K562 (cell line): ENCODE data around the gene AKAP10. TPM values are rescaled to one million over a fixed set of nuclear protein-coding genes. Genes with fewer than 3 reads are reported as not detected.

ENCODE experiments used
- CHAMP1 ChIP-seq: fragments of 450-650 bp; IDR thresholded peaks from 2 replicates; pipeline ENCODE4 v1.6.1; 2016; ENCODE audit warnings: mild to moderate bottlenecking
- GABPA ChIP-seq: fragments of 200-800 bp; sonication (Bioruptor generic); conservative IDR thresholded peaks from 2 replicates; pipeline ENCODE4 v1.6.1; 2016; ENCODE audit warnings: low read depth, missing genetic modification characterization, missing compliant biosample characterization
- HDAC1 ChIP-seq, 2 experiments: fragments of 450-650 bp; IDR thresholded peaks; 2 replicates each; pipeline ENCODE4 v1.6.1; 2016 to 2017; ENCODE audit warnings: inconsistent platforms in 1 of 2, mild to moderate bottlenecking in 1 of 2, moderate library complexity in 1 of 2
- HIVEP1 ChIP-seq: fragments of 250-450 bp; sonication (Bioruptor Pico); IDR thresholded peaks from 2 replicates; pipeline ENCODE4 v1.4.0; 2020; ENCODE audit warnings: mild to moderate bottlenecking
- HMGN3 ChIP-seq: IDR thresholded peaks from 2 replicates; pipeline ENCODE4 v1.6.1; 2011; ENCODE audit warnings: borderline replicate concordance, low read depth, mild to moderate bottlenecking, mixed read lengths, low read length; ENCODE audit not compliant: insufficient read length; ENCODE audit errors: extremely low read depth
- HOMEZ ChIP-seq: fragments of 250-450 bp; sonication (Bioruptor Pico); IDR thresholded peaks from 2 replicates; pipeline ENCODE4 v1.4.0; 2020; ENCODE audit warnings: mild to moderate bottlenecking, moderate library complexity
- MIER1 ChIP-seq: fragments of 450-650 bp; IDR thresholded peaks from 2 replicates; pipeline ENCODE4 v1.6.1; 2016; ENCODE audit warnings: antibody characterized with exemption, mild to moderate bottlenecking, low read depth
- MLX ChIP-seq, 2 experiments: fragments of 450-650 bp in 1 of 2; sonication (generic) in 1 of 2; formaldehyde crosslinking; conservative IDR thresholded peaks; 2 replicates each; pipeline versions ENCODE4 v1.4.0 to v1.8.1; 2020 to 2022; ENCODE audit warnings: mild to moderate bottlenecking in 1 of 2, missing genetic modification reagents in 1 of 2
- NBN ChIP-seq: fragments of 450-650 bp; IDR thresholded peaks from 2 replicates; pipeline ENCODE4 v1.6.1; 2016; ENCODE audit warnings: low read depth, mild to moderate bottlenecking
- NCOA4 ChIP-seq: fragments of 450-650 bp; IDR thresholded peaks from 2 replicates; pipeline ENCODE4 v1.6.1; 2018; ENCODE audit warnings: mild to moderate bottlenecking; ENCODE audit not compliant: partially characterized antibody
- POLR2AphosphoS2 ChIP-seq: IDR thresholded peaks from 2 replicates; pipeline ENCODE4 v1.6.1; 2012; ENCODE audit warnings: low read length, improper control_type of control experiment
- PTTG1 ChIP-seq: fragments of 450-650 bp; IDR thresholded peaks from 2 replicates; pipeline ENCODE4 v1.6.1; 2016; ENCODE audit warnings: low read depth, mild to moderate bottlenecking, missing genetic modification characterization, missing compliant biosample characterization
- RBM22 ChIP-seq: fragments of 200-400 bp; formaldehyde crosslinking; IDR thresholded peaks from 2 replicates; pipeline ENCODE4 v1.6.1; 2018; ENCODE audit warnings: low read length, low read depth; ENCODE audit not compliant: poor library complexity, severe bottlenecking
- TCFL5 ChIP-seq: fragments of 250-450 bp; sonication (Bioruptor Pico); conservative IDR thresholded peaks from 2 replicates; pipeline ENCODE4 v1.6.1; 2021; ENCODE audit warnings: mild to moderate bottlenecking, moderate library complexity, matching md5 sums
- ZNF280B ChIP-seq: fragments of 250-450 bp; sonication (Bioruptor Pico); IDR thresholded peaks from 2 replicates; pipeline ENCODE4 v1.5.1; 2021; ENCODE audit warnings: mild to moderate bottlenecking
- polyA plus RNA-seq, 8 experiments: library from polyadenylated mRNA; depleted of rRNA in 4 of 8; stranded (reverse) in 5 of 8; unstranded in 3 of 8; fragments of >200 nt; fragmentation: Nextera tagmentation in 2 of 8; fragmentation: Illumina TruSeq in 1 of 8; extraction: Ambion mirVana in 2 of 8; extraction: Trizol in 1 of 8; gene quantifications; 2 replicates each; pipeline versions ENCODE4 v1.2.1 to v1.2.3, GENCODE V29; 2011 to 2014; ENCODE audit warnings: inconsistent platforms in 1 of 8, missing spikeins in 1 of 8
- total RNA-seq, 7 experiments: library from RNA; depleted of rRNA in 6 of 7; stranded (reverse); fragments of >200 nt in 6 of 7; fragmentation: Illumina TruSeq in 2 of 7; extraction: Trizol in 2 of 7; gene quantifications; 2 replicates each; pipeline versions ENCODE4 v1.2.1 to v1.2.3, GENCODE V29; 2011 to 2021; ENCODE audit warnings: low replicate concordance in 1 of 7
- TF ChIP-seq, protein P1 (sequence below), 2 experiments: fragments of 450-650 bp; IDR thresholded peaks; 2 replicates each; pipeline ENCODE4 v1.6.1; 2018; ENCODE audit warnings: mild to moderate bottlenecking in 2 of 2, low read depth in 1 of 2; ENCODE audit not compliant: partially characterized antibody in 2 of 2

Gene AKAP10
- total and polyA plus RNA-seq, 9 of the 15 experiments (the other 6 are each of a cell fraction or from before 2014, with no cell fraction given), result 4.0 to 20.3 (median 8.2) TPM

DNA sequence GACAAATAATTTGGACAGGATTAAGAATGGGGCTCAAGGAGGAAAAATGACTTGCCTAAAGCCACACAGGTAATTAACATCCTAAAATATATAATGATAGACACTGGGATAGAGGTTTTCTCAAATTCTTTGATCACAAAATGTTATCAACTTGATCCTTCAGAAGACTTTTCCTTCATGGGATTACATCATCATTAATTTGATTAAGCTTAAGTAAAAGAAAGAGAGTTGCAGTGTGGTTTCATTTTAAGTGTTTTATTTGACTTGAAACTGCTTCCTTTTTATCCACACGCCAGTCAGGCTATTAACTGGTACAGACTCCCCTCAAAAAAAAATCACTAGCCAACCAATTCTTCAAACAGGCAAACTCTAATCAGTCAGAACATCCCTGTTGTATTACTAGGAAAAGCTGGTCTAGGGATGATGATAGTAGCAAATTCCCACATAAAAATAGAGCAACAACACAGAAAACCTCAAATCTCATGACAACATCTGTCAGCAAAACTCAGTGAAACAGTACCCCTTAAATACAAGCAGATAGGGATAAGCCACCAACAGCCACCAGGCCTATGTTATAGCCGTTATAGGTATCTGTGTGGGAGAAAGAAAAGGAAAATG is 32.5 kb downstream of the AKAP10 start (continued):
- TF ChIP-seq CHAMP1, result no peak
- TF ChIP-seq, protein P1, sequence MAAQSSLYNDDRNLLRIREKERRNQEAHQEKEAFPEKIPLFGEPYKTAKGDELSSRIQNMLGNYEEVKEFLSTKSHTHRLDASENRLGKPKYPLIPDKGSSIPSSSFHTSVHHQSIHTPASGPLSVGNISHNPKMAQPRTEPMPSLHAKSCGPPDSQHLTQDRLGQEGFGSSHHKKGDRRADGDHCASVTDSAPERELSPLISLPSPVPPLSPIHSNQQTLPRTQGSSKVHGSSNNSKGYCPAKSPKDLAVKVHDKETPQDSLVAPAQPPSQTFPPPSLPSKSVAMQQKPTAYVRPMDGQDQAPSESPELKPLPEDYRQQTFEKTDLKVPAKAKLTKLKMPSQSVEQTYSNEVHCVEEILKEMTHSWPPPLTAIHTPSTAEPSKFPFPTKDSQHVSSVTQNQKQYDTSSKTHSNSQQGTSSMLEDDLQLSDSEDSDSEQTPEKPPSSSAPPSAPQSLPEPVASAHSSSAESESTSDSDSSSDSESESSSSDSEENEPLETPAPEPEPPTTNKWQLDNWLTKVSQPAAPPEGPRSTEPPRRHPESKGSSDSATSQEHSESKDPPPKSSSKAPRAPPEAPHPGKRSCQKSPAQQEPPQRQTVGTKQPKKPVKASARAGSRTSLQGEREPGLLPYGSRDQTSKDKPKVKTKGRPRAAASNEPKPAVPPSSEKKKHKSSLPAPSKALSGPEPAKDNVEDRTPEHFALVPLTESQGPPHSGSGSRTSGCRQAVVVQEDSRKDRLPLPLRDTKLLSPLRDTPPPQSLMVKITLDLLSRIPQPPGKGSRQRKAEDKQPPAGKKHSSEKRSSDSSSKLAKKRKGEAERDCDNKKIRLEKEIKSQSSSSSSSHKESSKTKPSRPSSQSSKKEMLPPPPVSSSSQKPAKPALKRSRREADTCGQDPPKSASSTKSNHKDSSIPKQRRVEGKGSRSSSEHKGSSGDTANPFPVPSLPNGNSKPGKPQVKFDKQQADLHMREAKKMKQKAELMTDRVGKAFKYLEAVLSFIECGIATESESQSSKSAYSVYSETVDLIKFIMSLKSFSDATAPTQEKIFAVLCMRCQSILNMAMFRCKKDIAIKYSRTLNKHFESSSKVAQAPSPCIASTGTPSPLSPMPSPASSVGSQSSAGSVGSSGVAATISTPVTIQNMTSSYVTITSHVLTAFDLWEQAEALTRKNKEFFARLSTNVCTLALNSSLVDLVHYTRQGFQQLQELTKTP (IDR thresholded peaks at IDR 0.05; ENCODE audit: low read depth in 1 of 2, partially characterized antibody in 2 of 2), result no peak
- no peak for TF ChIP-seq NBN
- no peak for TF ChIP-seq MLX (CRISPR knock-in tag; conservative IDR thresholded peaks at IDR 0.05)
- TF ChIP-seq HIVEP1 (CRISPR knock-in tag), result no peak
- TF ChIP-seq TCFL5 (CRISPR knock-in tag), result no peak
- TF ChIP-seq RBM22, result no peak
- TF ChIP-seq HDAC1 (IDR thresholded peaks at IDR 0.05), result peak in 1 of 2 experiments; percentile 60; a peak in 1 of 4 replicates
- no peak for TF ChIP-seq ZNF280B
- no peak for TF ChIP-seq HMGN3
- TF ChIP-seq GABPA (tag), result no peak
- TF ChIP-seq POLR2AphosphoS2, result no peak
- TF ChIP-seq HOMEZ (CRISPR knock-in tag), result no peak
- no peak for TF ChIP-seq PTTG1 (tag)
- TF ChIP-seq NCOA4, result no peak
- no peak for TF ChIP-seq MIER1
